Measurements from ENCODE around the gene S100A8.
"Not testable (repeated sequence)": the region's sequence is repeated elsewhere in the genome, so short reads cannot be mapped to it uniquely, and the experiment has no call there.

The S100A8 gene

GRCh38 chr1:153348511-153349362 is 42.1 kb downstream of the S100A8 start, which contains the start of gene PGLYRP4:
TSS of gene PGLYRP4 (minus strand) at chr1:153348841. CDS start at chr1:153347932, 909 bp downstream.
- DNase-seq (ENCODE audit: low read depth in 1 of 2, low spot score in 1 of 2) = no peak

DNA sequence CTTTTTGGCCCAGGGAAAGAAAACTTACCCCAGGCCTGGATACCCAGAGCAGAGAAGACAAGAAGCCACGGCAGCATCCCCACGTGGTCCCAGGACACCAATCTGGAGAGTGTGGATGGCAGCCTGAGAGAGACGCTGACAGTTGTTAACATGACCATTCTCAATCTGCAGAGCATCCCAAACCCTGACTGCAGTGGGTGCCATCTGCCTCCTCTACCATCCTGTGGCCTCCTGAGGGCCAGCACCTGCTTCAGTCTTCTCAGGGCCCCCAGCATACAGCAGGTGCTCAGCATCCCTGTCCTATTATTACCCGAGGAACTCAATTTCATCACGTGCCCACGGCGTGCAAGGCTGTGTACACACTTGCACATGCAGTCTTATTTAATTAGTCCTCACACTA is 43.0 kb downstream of the S100A8 start:
- DNase-seq (ENCODE audit: low read depth in 1 of 2, low spot score in 1 of 2) = no peak

GRCh38 chr1:153347049-153347448 is 43.8 kb downstream of the S100A8 start:
- not testable (repeated sequence) for DNase-seq (ENCODE audit: low read depth in 1 of 2, low spot score in 1 of 2)

GRCh38 chr1:153346077-153346723 is 44.7 kb downstream of the S100A8 start:
- DNase-seq (ENCODE audit: low read depth in 1 of 2, low spot score in 1 of 2) = no peak

GRCh38 chr1:153345187-153346076 is 45.4 kb downstream of the S100A8 start:
- no peak for DNase-seq (ENCODE audit: low read depth in 1 of 2, low spot score in 1 of 2)

DNA sequence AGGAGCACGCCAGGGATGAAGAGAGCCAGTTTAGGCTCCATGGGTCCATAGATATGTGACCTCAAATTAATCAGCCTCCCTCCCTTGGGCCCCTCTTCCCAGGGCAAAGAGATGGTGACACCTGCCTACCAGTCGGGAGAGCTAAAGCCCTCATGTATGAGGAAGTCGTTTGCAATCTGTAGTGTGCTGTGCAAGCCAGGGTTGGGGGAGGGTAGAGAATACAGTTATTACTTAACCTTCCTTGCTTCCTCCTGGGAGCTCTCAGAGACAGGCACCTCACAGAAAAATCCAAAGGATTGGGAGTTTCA is 46.2 kb downstream of the S100A8 start:
- DNase-seq (ENCODE audit: low read depth in 1 of 2, low spot score in 1 of 2) = no peak

DNA sequence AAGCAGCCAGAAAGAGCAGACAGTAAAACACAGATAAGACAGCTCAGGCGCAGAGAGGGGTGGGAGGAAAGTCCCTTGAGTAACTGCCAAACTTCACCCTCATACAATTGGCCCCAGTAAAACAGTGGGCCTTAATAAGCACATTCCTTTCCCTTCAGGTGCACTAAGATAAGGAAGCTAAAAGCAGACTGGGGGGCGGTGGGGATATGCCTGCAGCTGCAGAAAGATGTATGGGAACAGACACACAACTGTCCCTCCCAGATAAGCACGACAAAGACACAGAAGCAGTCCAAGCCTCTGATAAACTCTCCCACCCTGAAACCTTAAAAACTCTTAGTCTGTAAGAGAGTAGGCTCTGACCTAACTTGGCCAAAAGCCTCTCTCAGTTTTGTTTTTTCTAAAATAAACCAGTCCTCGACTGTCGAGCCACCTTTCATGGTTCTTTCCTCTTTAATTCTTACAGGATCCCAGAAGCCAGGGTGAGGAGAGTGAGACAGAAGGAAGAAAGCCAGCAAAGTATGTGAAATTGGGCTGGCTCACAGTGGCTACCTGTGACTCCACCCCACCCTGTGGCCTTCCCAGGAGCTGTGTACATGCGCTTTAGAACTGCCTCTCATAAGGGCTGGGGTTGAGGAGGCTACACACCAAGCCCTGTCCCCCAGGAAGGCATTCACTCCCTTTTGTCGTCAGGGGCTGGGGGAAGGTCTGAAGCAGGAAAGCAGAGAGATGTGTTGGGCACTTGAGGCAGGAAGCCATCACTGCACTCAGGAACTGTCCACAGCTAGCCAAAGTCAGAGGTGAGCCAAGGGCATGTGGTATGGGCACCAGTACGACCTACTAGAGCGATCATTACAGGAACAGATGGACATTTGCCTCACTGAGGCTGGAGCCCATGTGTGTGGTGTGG is 46.8 kb downstream of the S100A8 start:
- no peak for DNase-seq (ENCODE audit: low read depth in 1 of 2, low spot score in 1 of 2)

DNA sequence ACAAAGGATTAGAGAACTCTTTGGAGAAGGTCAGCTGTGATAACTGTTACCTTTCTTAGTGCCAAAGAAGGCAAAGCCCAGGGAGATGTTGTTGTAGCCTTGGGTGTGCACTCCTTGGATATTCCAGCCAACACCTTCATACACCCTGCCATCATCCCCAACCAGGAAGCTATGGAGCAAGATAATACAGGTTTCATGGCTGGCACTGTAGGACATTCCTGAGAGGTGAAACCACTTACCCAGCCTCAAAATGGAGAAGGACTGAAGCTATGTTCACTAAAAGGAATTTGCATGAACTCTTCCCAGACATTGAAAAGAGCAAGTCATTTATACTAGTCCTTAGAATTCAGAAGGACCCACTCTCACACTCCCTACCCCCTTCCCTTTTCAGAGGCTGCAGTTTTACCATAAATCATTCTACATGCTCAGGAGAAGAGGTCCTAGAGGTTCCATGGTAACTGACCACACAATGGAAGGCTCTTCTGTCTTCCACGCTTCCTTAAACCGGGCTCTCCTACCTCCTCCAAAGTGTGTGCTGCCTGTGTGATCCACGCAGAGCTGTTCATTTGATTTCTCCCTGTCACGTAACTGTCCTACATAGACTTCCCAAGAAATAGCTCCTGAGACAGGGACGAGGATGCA is 47.7 kb downstream of the S100A8 start:
- DNase-seq (ENCODE audit: low read depth in 1 of 2, low spot score in 1 of 2) = no peak

GRCh38 chr1:153342178-153342577 is 48.7 kb downstream of the S100A8 start:
- no peak for DNase-seq (ENCODE audit: low read depth in 1 of 2, low spot score in 1 of 2)

DNA sequence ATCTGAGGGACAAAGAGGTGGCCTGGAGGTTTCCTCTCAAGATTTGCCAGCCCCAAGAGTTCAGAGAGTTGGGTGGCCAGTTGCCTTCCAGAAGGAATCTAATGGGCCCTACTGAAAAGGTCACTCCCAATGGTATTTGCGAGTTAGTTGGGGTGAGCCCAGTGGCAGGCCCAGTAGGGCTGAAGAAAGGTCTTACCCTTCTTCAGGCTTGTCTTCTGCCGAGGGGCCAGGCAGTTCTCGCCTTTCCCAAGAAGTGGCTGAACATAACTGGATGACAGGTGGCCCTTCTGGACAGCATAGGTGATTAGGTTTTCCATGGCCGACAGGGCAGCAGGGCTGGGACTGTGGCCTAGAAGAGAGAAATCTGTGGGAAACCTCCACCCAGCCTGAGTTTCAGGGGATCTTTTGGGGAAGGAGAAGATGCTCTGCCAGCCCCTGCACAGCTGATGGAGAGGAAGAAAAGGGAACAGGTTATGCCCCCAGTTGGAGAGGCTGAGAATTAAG is 49.4 kb downstream of the S100A8 start:
- DNase-seq (ENCODE audit: low read depth in 1 of 2, low spot score in 1 of 2) = no peak

GRCh38 chr1:153340356-153340755 is 50.5 kb downstream of the S100A8 start:
- no peak for DNase-seq (ENCODE audit: low read depth in 1 of 2, low spot score in 1 of 2)

All from activated T-helper 1 cell treated with anti-CD3 and anti-CD28 coated beads, Interleukin-2, amount 50 U/mL, for 16 hours (primary cell).